T-helper 17 cell (primary cell): Measurements from ENCODE around the gene KNOP1. TPM values are rescaled to one million over a fixed set of nuclear protein-coding genes. Genes with fewer than 3 reads are reported as not detected.
"Not testable (repeated sequence)": the region's sequence is repeated elsewhere in the genome, so short reads cannot be mapped to it uniquely, and the experiment has no call there.

ENCODE experiments used
- ATAC-seq: fragments of 150-1000 bp; cut with Tn5 transposase; 2 replicates; pipeline ENCODE4 v1.10.0; 2021; ENCODE audit warnings: mild to moderate bottlenecking, moderate library complexity
- DNase-seq, 3 donors: peaks; one replicate each; pipeline versions ENCODE4 v3.0.0 to v3.0.0-alpha.2; 2020 to 2021
- H3K9me3 ChIP-seq: one replicate; pipeline ENCODE4 v1.7.0; 2013; ENCODE audit warnings: low read length, mild to moderate bottlenecking; ENCODE audit not compliant: control insufficient read depth, poor library complexity, severe bottlenecking
- H3K27ac Mint-ChIP-seq: one replicate; pipeline ENCODE4 v1.8.0; 2022; ENCODE audit warnings: mild to moderate bottlenecking, moderate library complexity, mixed read lengths
- H3K27me3 Mint-ChIP-seq: one replicate; pipeline ENCODE4 v1.8.0; 2022; ENCODE audit warnings: mixed read lengths
- H3K36me3 Mint-ChIP-seq: one replicate; pipeline ENCODE4 v1.8.0; 2022; ENCODE audit warnings: low read depth, mixed read lengths
- H3K4me1 Mint-ChIP-seq: one replicate; pipeline ENCODE4 v1.8.0; 2022; ENCODE audit warnings: mild to moderate bottlenecking, mixed read lengths
- H3K4me3 Mint-ChIP-seq: one replicate; pipeline ENCODE4 v1.8.0; 2022; ENCODE audit warnings: mild to moderate bottlenecking, moderate library complexity, mixed read lengths
- total RNA-seq, 4 donors: library from RNA in 2 of 4; stranded (reverse) in 2 of 4; gene quantifications; one replicate each; pipeline ENCODE4 v1.2.3 and lab custom pipeline; 2022 to 2026

Gene KNOP1
- total RNA-seq, 2 donors from 2014 or later = 7.7 to 7.9 TPM

DNA sequence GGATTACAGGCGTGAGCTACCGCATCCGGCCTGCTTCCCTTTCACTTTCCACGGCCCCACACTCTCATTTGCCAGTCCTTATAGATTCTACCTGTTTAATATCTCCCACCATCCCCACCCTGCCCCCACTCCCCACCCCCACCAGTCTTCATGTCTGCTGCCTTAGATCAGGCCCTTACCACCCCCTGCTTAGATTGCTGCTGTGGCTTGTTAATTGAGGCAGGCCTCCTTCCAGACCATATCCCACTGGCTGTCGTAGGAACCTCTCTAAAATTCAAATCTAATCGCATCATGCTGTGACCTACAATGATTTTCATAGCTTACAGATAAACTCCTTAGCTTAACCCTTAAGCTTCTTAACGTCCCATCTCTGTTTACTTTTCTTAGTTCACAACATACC lies 5.0 kb upstream of the KNOP1 start:
- no peaks in the 10 kb centered on the region for H3K9me3 ChIP-seq
- H3K36me3 Mint-ChIP-seq = no peaks in the 10 kb centered on the region
- ATAC-seq (no peak), DNase-seq (no peak)
- no peaks in the 10 kb centered on the region for H3K27me3 Mint-ChIP-seq
- H3K4me3 Mint-ChIP-seq = peak overlapping the region; percentile 67
- no peak overlapping the region for H3K27ac Mint-ChIP-seq
- H3K4me1 Mint-ChIP-seq = peaks cover 11% of the 10 kb centered on the region

DNA sequence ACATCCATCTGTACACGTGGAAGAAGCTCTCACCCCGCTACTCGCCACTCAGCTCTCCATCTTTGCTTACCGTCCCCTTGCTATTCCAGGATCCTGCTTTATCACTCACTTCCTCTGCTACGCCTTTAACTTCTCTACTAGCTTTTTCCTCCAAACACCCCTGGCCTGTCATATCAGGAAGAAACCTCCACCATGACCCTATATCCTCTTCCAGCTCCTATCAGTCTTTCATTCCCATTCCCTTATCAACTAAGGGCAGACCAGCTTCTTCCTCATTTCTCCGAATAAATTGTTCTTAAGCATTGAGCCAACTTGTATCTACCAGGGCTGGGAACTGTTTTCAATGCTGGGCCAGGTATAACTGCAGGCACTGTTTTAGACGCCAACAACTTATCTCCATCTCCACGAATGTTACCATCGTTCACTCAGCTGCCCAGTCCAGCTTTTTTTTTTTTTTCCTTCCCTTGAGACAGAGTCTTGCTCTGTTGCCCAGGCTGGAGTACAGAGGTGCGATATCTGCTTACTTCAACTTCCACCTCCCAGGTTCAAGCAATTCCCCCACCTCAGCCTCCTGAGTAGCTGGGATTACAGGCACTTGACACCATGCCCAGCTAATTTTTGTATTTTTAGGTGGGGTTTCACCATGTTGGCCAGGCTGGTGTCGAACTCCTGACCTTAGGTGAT lies 4.4 kb upstream of the KNOP1 start:
- peaks cover 11% of the 10 kb centered on the region for H3K4me1 Mint-ChIP-seq
- no peaks in the 10 kb centered on the region for H3K36me3 Mint-ChIP-seq
- no peaks in the 10 kb centered on the region for H3K9me3 ChIP-seq
- peak overlapping the region; percentile 77 for H3K27ac Mint-ChIP-seq
- DNase-seq (no peak), ATAC-seq (no peak)
- H3K4me3 Mint-ChIP-seq = peak overlapping the region; percentile 67
- no peaks in the 10 kb centered on the region for H3K27me3 Mint-ChIP-seq

DNA sequence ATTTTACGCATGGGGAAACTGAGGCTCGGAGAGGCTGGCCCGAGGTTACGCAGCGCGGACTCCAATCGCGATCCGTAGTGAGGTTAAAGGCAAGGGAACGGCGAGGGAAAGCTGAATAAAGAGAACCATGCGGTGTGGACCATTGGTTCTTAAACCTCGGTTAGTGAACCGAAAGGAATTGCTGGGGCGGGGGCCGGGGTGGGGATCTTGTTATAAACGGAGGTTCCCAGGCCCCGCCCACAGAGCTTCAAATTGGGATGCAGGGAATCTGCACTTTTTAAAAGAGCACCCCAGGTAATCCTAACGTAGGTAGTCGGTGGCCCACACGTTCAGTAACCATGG lies 568 bp upstream of the KNOP1 start:
- H3K27ac Mint-ChIP-seq = peak overlapping the region; percentile 78
- ATAC-seq (no peak), DNase-seq (no peak)
- H3K9me3 ChIP-seq = no peaks in the 10 kb centered on the region
- peaks cover 31% of the 10 kb centered on the region for H3K4me1 Mint-ChIP-seq
- H3K27me3 Mint-ChIP-seq = no peaks in the 10 kb centered on the region
- peaks cover 7% of the 10 kb centered on the region for H3K36me3 Mint-ChIP-seq
- peak overlapping the region; percentile 97 for H3K4me3 Mint-ChIP-seq

DNA sequence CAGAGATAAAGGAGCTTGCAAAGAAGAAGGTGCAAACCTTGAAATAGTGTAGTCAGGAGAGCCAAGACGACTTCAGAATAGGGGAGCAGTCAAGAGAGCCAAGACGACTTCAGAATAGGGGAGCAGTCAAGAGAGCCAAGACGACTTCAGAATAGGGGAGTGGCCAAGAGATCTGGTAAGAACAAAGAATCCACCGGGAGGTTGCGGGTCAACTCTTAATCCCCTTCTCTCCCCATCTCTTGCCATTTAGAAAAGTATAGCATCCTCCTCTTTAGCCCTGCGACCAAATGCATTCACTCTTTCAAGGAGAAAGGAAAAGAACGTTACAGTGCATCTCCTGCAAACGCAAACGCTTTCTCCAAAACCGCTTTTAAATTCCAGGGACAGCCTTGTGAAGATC lies 713 bp downstream of the KNOP1 start:
- Mint-ChIP-seq H3K4me1 (peaks cover 31% of the 10 kb centered on the region), H3K36me3 (peaks cover 7% of the 10 kb centered on the region), H3K27ac (peak overlapping the region; percentile 78), H3K27me3 (no peaks in the 10 kb centered on the region), H3K4me3 (peak overlapping the region; percentile 97)
- DNase-seq (no peak), ATAC-seq (no peak)
- H3K9me3 ChIP-seq = no peaks in the 10 kb centered on the region

DNA sequence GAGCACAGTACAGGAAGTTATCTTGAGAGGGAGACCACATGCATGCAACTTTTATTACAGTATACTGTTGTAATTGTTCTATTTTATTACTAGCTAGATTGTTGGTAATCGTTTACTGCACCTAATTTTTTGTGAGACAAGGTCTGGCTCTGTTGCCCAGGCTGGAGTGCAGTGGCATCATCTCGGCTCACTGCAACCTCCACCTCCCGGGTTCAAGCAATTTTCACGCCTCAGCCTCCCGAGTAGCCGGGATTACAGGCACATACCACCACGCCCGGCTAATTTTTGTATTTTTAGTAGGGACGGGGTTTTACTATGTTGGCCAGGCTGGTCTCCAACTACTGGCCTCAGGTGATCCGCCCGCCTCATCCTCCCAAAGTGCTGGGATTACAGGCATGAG lies 1.3 kb downstream of the KNOP1 start:
- not testable (repeated sequence) for H3K27ac Mint-ChIP-seq, ATAC-seq, H3K27me3 Mint-ChIP-seq

DNA sequence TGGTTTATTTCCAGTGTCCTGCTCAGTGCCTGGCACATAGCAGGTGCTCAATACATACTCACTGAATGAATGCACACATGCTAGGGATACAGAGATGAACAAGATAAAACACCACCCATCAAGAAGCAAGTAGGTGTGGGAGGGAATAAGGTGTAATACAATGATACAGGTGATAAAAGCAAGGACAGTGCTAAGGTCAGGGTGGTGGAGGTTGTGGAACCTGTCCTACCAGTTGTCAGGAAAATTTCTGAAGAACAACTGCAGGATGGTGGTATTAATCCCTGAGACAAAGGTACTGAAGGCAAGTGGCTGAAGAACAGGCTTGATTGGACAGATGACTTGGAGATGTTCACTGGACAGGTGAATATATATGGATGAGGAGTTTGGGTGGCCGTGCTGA lies 1.8 kb downstream of the KNOP1 start:
- Mint-ChIP-seq H3K27ac (no peak overlapping the region), H3K27me3 (no peaks in the 10 kb centered on the region), H3K4me3 (peak overlapping the region; percentile 66), H3K4me1 (peaks cover 32% of the 10 kb centered on the region), H3K36me3 (peaks cover 10% of the 10 kb centered on the region)
- H3K9me3 ChIP-seq = no peaks in the 10 kb centered on the region
- no peak for DNase-seq
- ATAC-seq = no peak

More for the DNA sequence above, 1.3 kb downstream of the KNOP1 start:
- H3K4me1 Mint-ChIP-seq = peaks cover 32% of the 10 kb centered on the region
- DNase-seq, H3K9me3 ChIP-seq, H3K36me3 Mint-ChIP-seq: not testable (repeated sequence)
- peak overlapping the region; percentile 97 for H3K4me3 Mint-ChIP-seq

DNA sequence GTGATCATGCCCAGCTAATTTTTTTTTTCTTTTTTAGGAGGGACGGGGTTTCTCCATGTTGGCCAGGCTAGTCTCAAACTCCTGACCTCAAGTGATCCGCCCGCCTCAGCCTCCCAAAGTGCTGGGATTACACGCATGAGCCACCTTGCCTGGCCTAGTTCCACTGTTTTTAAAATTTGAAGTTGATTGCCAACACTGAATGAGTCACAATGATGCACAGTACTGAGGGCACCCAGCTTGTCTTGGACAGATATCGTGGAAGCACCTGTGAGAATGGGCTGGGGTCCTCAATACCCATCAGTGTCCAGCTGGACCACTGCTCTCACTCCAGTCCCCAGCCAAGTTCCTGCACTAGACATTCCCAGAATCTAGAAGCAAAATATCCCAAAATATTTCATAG lies 2.5 kb downstream of the KNOP1 start:
- Mint-ChIP-seq H3K27ac (no peak overlapping the region), H3K36me3 (peaks cover 10% of the 10 kb centered on the region), H3K4me3 (no peak overlapping the region), H3K27me3 (no peaks in the 10 kb centered on the region), H3K4me1 (peaks cover 32% of the 10 kb centered on the region)
- ATAC-seq (no peak), DNase-seq (no peak)
- no peaks in the 10 kb centered on the region for H3K9me3 ChIP-seq

DNA sequence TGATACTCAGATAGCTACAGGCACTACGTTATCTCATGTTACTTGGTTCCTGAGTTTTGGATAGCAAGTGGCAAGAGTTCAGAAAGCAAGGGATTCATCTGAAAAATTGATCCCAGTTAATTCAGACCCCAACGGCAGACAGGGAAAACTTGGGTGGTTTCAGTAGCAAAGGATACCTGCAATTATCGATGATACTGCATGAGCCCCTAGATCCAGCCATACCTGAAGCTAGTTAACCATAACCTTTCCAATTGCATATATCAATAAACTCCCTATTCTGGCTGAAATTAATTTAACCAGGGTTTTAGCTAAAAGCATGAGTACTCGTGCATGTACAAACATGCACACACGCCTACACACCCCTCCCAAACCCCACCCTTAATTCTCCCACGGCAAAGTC lies 4.3 kb downstream of the KNOP1 start:
- no peak overlapping the region for H3K27ac Mint-ChIP-seq
- peaks cover 39% of the 10 kb centered on the region for H3K4me1 Mint-ChIP-seq
- no peaks in the 10 kb centered on the region for H3K9me3 ChIP-seq
- DNase-seq = no peak
- no peak for ATAC-seq
- H3K36me3 Mint-ChIP-seq = peaks cover 19% of the 10 kb centered on the region
- no peak overlapping the region for H3K4me3 Mint-ChIP-seq
- no peaks in the 10 kb centered on the region for H3K27me3 Mint-ChIP-seq

DNA sequence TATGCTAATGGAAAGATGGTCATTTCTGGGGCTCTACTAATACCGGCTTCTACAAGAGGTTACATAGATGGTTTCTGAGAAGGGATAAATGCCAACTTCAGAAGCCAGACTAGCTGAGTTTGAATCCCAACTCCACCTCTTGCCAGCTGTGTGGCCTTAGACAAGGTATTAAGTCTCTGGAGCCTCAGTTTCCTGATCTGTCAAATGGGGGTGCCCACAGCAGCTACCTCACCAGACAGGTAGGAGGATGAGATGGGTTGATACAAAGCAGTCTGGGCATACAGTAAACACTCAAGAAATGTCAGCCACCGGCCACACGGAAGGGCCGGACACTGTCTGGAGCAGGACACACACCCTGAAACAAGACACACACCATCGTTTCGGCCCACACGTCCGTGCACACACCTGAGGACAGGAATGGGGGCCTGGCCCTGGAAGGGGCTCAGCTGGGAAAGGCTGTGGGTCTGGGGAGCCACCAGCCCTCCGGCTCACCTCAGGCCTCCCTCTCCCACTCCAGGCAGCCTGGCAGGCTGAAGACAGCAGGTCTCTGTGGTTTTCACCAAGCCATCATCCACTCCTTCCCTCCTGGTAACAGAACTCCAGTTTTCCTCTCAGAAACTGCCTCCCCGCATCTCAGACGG lies 5.5 kb downstream of the KNOP1 start:
- no peak overlapping the region for H3K27ac Mint-ChIP-seq
- ATAC-seq = no peak
- peaks cover 19% of the 10 kb centered on the region for H3K36me3 Mint-ChIP-seq
- DNase-seq = no peak
- H3K4me3 Mint-ChIP-seq = no peak overlapping the region
- H3K4me1 Mint-ChIP-seq = peaks cover 39% of the 10 kb centered on the region
- H3K27me3 Mint-ChIP-seq = no peaks in the 10 kb centered on the region
- no peaks in the 10 kb centered on the region for H3K9me3 ChIP-seq

DNA sequence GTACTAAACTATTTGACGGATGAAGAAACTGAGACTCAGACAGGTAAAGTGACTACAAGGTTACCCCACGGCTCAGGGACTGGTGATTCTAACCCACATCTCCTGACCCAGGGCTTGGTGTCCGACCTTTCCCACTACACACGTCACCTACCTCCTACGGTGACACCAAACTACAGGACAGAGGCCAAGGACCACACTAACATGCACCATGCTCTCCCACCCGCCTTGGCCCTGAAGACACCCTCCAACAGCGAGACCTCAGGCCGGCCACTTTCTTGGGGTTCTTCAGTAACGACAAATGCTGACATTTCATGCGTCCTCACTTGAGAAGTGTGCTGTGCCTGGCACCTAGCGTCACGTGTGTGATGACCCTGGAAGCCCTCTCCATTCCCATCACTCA lies 6.4 kb downstream of the KNOP1 start:
- ATAC-seq (no peak), DNase-seq (no peak)
- peak overlapping the region; percentile 54 for H3K27ac Mint-ChIP-seq
- no peaks in the 10 kb centered on the region for H3K27me3 Mint-ChIP-seq
- H3K4me3 Mint-ChIP-seq = peak overlapping the region; percentile 28
- peaks cover 34% of the 10 kb centered on the region for H3K4me1 Mint-ChIP-seq
- no peaks in the 10 kb centered on the region for H3K9me3 ChIP-seq
- peaks cover 19% of the 10 kb centered on the region for H3K36me3 Mint-ChIP-seq

DNA sequence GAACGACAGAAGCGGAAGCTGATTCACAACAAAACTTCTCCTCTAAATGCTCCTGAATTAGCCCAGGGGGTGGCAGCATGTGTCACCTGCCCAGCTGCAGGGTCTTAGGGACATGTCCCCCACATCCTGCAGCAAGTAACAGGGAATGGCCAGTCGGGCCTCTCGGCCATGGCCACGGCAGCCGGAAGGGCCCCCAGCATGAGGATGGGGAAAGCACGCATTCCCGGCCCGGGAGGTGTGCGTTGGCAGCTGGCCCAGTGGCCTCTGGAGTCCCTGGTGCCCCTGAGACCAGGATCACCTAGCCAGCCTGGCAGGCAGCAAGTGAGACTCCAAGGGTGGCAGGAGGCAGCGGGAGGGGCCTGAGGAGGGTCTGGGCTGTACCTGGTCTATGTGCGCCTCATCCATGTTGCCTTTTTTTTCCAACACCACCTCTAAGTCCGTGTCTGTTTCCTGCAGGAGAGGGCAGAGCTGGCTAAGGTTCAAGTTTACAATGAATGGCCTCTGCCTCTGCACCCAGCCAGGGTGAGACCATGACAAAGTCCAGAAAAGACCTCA lies 7.0 kb downstream of the KNOP1 start:
- H3K9me3 ChIP-seq = no peaks in the 10 kb centered on the region
- ATAC-seq (no peak), DNase-seq (no peak)
- H3K27ac Mint-ChIP-seq = peak overlapping the region; percentile 54
- H3K4me3 Mint-ChIP-seq = no peak overlapping the region
- no peaks in the 10 kb centered on the region for H3K27me3 Mint-ChIP-seq
- peaks cover 19% of the 10 kb centered on the region for H3K36me3 Mint-ChIP-seq
- H3K4me1 Mint-ChIP-seq = peaks cover 28% of the 10 kb centered on the region

DNA sequence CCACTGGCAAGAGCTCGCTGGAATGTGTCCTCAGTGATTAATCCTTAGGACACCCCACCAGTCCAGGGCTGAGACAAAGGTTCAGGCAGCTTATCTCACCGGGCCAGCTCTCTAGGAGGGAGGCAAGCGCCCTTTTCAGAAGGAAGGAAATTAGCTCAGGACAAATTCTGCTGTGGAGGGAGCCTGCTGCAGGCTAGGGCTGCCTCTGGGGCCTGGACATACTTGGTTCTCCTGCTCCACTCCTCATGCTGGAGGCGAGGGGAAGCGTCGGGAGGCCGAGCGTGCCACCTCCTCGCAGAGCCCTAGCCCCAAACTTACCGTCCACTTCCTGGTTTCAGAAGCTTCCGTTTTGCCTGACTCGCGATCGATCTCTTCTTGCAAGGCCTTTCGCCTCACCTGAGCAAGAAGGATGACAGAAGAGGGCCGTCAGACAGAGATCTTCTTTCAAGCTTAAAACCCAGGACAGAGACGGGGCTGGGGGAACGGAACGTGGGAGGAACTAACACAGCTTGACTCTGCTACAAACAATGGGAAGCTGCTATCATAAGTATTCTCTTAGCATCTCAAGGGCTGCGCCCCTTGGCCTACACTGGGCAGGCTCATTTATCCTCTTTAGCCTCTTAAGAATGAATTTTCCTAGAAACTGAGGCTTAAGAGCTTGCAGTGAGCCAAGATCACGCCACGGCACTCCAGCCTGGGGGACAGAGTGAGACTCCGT lies 7.7 kb downstream of the KNOP1 start:
- Mint-ChIP-seq H3K36me3 (peaks cover 19% of the 10 kb centered on the region), H3K27ac (peak overlapping the region; percentile 85), H3K4me3 (no peak overlapping the region), H3K4me1 (peaks cover 26% of the 10 kb centered on the region), H3K27me3 (no peaks in the 10 kb centered on the region)
- DNase-seq (no peak), ATAC-seq (no peak)
- H3K9me3 ChIP-seq = no peaks in the 10 kb centered on the region

DNA sequence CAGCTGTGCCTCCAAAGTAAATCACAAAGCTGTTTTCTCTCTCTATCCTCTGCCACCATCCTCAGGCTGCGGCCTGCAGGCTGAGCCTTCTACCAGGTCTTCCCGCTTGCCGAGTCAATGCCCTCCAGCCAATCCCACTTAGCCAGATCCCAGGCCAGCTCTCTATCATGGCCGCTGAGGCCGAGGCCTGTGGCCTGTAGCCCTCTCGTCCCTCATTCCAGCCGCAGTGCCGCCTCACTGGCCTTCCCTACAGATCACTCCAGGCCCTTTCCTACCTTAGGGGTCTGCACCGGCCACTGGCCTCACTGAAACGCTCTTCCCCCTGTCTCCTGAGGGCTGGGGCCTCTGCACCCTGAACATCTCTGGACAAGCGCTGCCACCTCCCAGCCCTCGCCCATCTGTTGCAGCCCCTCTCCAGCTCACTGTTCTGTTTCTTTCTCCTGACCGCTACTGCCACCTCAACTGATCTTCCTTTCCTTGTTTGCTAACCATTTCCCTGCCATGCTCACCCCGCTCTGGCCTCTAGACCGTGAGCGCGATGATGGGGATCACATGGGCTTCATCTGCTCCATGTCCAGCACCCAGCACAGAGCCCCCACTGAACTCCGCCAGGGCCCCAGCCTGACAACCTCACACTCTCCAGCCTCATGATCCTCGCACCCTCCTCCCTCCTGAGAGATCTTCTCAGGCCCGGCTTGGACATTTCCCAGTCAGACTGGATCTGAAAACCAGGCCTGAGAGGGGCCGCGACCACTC lies 8.5 kb downstream of the KNOP1 start:
- Mint-ChIP-seq H3K4me3 (no peak overlapping the region), H3K27ac (peak overlapping the region; percentile 85), H3K36me3 (peaks cover 16% of the 10 kb centered on the region), H3K4me1 (peaks cover 22% of the 10 kb centered on the region), H3K27me3 (no peaks in the 10 kb centered on the region)
- ATAC-seq = no peak
- DNase-seq = no peak
- H3K9me3 ChIP-seq = no peaks in the 10 kb centered on the region
